A549 treated with RU486 at 1 μM for 4 hours (cell line): ENCODE measurements around the gene TMEM37. TPM values are rescaled to one million over a fixed set of nuclear protein-coding genes. Genes with fewer than 3 reads are reported as not detected.

Experiments
- total RNA-seq: library from RNA; stranded (reverse); fragments of 200-300 nt; extraction: Qiagen RNA extraction; gene quantifications from 5 replicates; pipeline ENCODE4 v1.2.3, GENCODE V29; 2022; ENCODE audit warnings: low read depth

The TMEM37 gene
- 1.5 to 2.7 TPM (median 2.2 TPM) in 5 replicates for total RNA-seq

GRCh38 chr2:119431155-119431975, at the start of gene TMEM37:
Gene TMEM37 (plus strand): TSS chr2:119431854. CDS start chr2:119431904, 50 bp downstream.

Other genes with a start within 250 kb of the TMEM37 start
- gene STEAP3, start 208.0 kb upstream of the TMEM37 start, total RNA-seq, result 34.1 to 46.9 TPM (median 41.3 TPM) in 5 replicates
- 8.7 to 15.4 TPM (median 12.9 TPM) in 5 replicates for gene C2orf76, start 65.0 kb upstream of the TMEM37 start, total RNA-seq
- 398 to 558 TPM (median 406 TPM) in 5 replicates for gene DBI, start 64.9 kb upstream of the TMEM37 start, total RNA-seq
- not detected in 5 replicates for gene SCTR, start 92.6 kb downstream of the TMEM37 start, total RNA-seq
- gene CFAP221, start 112.6 kb downstream of the TMEM37 start, total RNA-seq, result 0.19 to 0.72 TPM (median 0.32 TPM) in 4 of 5 replicates, not detected in the other
- gene TMEM177, start 247.3 kb downstream of the TMEM37 start, total RNA-seq, result 21.6 to 27.8 TPM (median 25.2 TPM) in 5 replicates